Kidney (tissue), 14 donors: ENCODE results near the gene CDC23. TPM values are rescaled to one million over a fixed set of nuclear protein-coding genes. Genes with fewer than 3 reads are reported as not detected.

Source experiments
- DNase-seq, 5 donors: peaks; one replicate each; pipeline ENCODE4 v3.0.0-alpha.2; 2013 to 2020
- FAIRE-seq: peaks from 2 replicates; lab custom pipeline; 2012; peaks lifted over from hg19 to GRCh38; lab: Jason Lieb, UNC
- H3K27ac ChIP-seq, 2 donors: one replicate each; pipeline ENCODE4 v1.7.0; 2013; ENCODE audit warnings: low read depth in 2 of 2, low read length in 2 of 2, inconsistent platforms in 1 of 2
- H3K27me3 ChIP-seq: one replicate; pipeline ENCODE4 v1.7.1; 2013; ENCODE audit warnings: low read length, inconsistent platforms; ENCODE audit not compliant: control insufficient read depth, insufficient read depth
- H3K36me3 ChIP-seq, 3 donors: one replicate each; pipeline versions ENCODE4 v1.7.0 to v1.7.1; 2013; ENCODE audit warnings: low read length in 3 of 3, control low read depth in 1 of 3, inconsistent platforms in 1 of 3; ENCODE audit not compliant: insufficient read depth in 3 of 3, control insufficient read depth in 2 of 3
- H3K4me1 ChIP-seq, 3 donors: one replicate each; pipeline versions ENCODE4 v1.7.0 to v1.7.1; 2013; ENCODE audit warnings: low read length in 3 of 3, inconsistent platforms in 1 of 3, low read depth in 1 of 3; ENCODE audit not compliant: control insufficient read depth in 2 of 3, insufficient read depth in 2 of 3
- H3K4me3 ChIP-seq, 3 donors: one replicate each; pipeline versions ENCODE4 v1.7.0 to v1.8.1; 2013; ENCODE audit warnings: low read length in 3 of 3, control low read depth in 1 of 3, inconsistent platforms in 1 of 3
- H3K9ac ChIP-seq, 3 donors: one replicate each; pipeline versions ENCODE4 v1.7.0 to v1.7.1; 2013; ENCODE audit warnings: low read length in 3 of 3, control low read depth in 1 of 3, inconsistent platforms in 1 of 3
- H3K9me3 ChIP-seq, 3 donors: one replicate each; pipeline versions ENCODE4 v1.7.0 to v1.7.1; 2013; ENCODE audit warnings: low read length in 3 of 3, control low read depth in 1 of 3, inconsistent platforms in 1 of 3; ENCODE audit not compliant: control insufficient read depth in 2 of 3, insufficient read depth in 1 of 3
- intact Hi-C: fragments of 100-400 bp; cut with DNase I; formaldehyde crosslinking; loops from one replicate; pipeline ENCODE4 v1.11.1; 2022
- polyA plus RNA-seq: library from polyadenylated mRNA; stranded (reverse); fragments of 350-450 nt; fragmentation: Illumina TruSeq; extraction: RNeasy Lipid Tissue Mini Kit (QIAGEN cat#74804); gene quantifications from one replicate; pipeline ENCODE4 v1.2.3, GENCODE V29; 2014; ENCODE audit warnings: low read depth, low replicate concordance; ENCODE audit not compliant: insufficient read depth
- total RNA-seq: library from RNA; stranded (reverse); fragmentation: NEBNext Ultra II Directional; extraction: Animal tissue kit (Norgen Biotek cat#: 25700); gene quantifications from one replicate; pipeline ENCODE4 v1.2.1, GENCODE V29; 2021
- TF ChIP-seq, protein P1 (sequence below): IDR thresholded peaks from 3 replicates; pipeline ENCODE4 v1.5.1; 2012; ENCODE audit warnings: mild to moderate bottlenecking, moderate library complexity, borderline replicate concordance; ENCODE audit not compliant: insufficient read depth; ENCODE audit errors: extremely low read depth
- donor health status: control.
- donor health status: control.
- donor health status: control.
- donor health status: control.
- donor health status: control.
- donor health status: DM: yes; HTN: yes; CAD: no.
- donor health status: Normal renal cell carcinoma (clear cell type).

Gene CDC23
- total and polyA plus RNA-seq, 2 donors from 2014 or later: 17.6 to 28.3 TPM

DNA sequence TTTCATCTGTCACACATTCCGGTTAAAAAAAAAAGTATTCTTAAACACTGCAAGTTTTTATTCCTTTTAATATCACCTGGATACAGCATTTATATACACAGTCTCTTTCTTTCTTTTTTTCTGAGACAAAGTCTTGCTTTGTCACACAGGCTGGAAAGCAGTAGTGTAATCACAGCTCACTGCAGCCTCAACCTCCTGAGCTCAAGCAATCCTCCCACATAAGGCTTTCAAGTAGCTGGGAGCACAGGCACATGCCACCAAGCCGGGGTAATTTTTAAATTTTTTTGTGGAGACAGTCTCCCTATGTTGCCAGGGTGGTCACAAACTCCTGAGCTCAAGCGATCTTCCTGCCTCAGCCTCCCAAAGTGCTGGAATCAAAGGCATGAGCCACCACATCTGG, 20.3 kb downstream of the CDC23 start:
- peaks cover 19 to 48% (median 32%) of the 10 kb centered on the region in 3 donors for H3K36me3 ChIP-seq

DNA sequence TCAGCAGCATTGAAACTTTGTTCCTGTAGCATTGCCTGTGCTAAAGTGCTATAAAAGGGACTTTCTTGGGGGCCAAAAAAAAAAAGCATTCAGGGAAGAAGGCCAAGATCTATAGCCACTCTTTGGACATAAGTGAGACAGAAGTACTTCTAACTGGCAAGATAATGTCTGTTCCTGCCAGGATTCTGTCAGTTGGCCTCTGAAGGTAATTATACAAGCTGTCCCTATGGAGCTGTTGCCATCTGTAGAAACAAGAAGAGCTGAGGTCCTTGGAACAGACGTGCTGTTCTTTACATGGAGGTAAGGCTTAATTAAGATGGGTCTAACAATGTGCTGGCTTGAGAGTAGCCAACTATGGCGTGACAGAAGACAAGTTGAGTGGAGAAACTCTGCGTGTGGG, 24.5 kb downstream of the CDC23 start:
- peaks cover 21 to 53% (median 34%) of the 10 kb centered on the region in 3 donors for H3K36me3 ChIP-seq
- no peak overlapping the region for H3K4me3 ChIP-seq
- DNase-seq (no peak), FAIRE-seq (no peak)
- H3K9ac ChIP-seq: no peak overlapping the region
- no peaks in the 10 kb centered on the region for H3K9me3 ChIP-seq
- intact Hi-C loops: no loop called here
- no peaks in the 10 kb centered on the region for H3K4me1 ChIP-seq
- H3K27me3 ChIP-seq: no peaks in the 10 kb centered on the region
- TF ChIP-seq, protein P1, sequence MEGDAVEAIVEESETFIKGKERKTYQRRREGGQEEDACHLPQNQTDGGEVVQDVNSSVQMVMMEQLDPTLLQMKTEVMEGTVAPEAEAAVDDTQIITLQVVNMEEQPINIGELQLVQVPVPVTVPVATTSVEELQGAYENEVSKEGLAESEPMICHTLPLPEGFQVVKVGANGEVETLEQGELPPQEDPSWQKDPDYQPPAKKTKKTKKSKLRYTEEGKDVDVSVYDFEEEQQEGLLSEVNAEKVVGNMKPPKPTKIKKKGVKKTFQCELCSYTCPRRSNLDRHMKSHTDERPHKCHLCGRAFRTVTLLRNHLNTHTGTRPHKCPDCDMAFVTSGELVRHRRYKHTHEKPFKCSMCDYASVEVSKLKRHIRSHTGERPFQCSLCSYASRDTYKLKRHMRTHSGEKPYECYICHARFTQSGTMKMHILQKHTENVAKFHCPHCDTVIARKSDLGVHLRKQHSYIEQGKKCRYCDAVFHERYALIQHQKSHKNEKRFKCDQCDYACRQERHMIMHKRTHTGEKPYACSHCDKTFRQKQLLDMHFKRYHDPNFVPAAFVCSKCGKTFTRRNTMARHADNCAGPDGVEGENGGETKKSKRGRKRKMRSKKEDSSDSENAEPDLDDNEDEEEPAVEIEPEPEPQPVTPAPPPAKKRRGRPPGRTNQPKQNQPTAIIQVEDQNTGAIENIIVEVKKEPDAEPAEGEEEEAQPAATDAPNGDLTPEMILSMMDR: no peak
- no peak overlapping the region for H3K27ac ChIP-seq

More for the DNA sequence above, 20.3 kb downstream of the CDC23 start:
- Histone ChIP-seq H3K9ac (no peak overlapping the region), H3K27me3 (no peaks in the 10 kb centered on the region), H3K4me1 (no peaks in the 10 kb centered on the region), H3K9me3 (no peaks in the 10 kb centered on the region), H3K4me3 (no peak overlapping the region), H3K27ac (no peak overlapping the region)
- DNase-seq (no peak), FAIRE-seq (no peak)
- intact Hi-C loops: no loop called here
- TF ChIP-seq, protein P1: no peak

DNA sequence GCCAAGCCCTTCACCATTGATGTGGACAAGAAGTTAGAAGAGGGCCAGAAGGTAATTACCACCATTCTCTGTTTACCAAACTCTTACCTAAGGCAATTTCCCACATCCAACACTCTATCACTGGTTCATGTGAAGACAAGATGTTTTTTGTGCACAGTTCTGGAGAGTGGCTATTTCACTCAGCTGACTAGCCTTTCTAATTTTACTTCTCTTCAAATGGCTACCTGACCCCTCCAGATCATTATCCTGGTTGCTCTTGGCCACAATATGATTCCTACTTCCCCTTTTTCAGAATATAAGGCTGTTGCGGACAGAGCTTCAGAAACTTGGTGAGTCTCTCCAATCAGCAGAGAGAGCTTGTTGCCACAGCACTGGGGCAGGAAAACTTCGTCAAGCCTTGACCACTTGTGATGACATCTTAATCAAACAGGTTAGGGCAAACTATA, 27.1 kb downstream of the CDC23 start:
- H3K9me3 ChIP-seq: no peaks in the 10 kb centered on the region

More for the DNA sequence above, 27.1 kb downstream of the CDC23 start:
- no peak for FAIRE-seq
- no peak overlapping the region for H3K4me3 ChIP-seq
- intact Hi-C loops: no loop called here
- no peak for DNase-seq
- no peak overlapping the region for H3K27ac ChIP-seq
- peaks cover 12 to 34% (median 22%) of the 10 kb centered on the region in 3 donors for H3K36me3 ChIP-seq
- H3K4me1 ChIP-seq: no peaks in the 10 kb centered on the region
- TF ChIP-seq, protein P1: no peak
- no peaks in the 10 kb centered on the region for H3K27me3 ChIP-seq
- H3K9ac ChIP-seq: no peak overlapping the region
